A549 (cell line): Measurements from ENCODE around the gene RHBG. TPM values are rescaled to one million over a fixed set of nuclear protein-coding genes. Genes with fewer than 3 reads are reported as not detected.

ENCODE experiments used
- ATAC-seq, 2 experiments: fragments of 200-7000 bp in 1 of 2; fragments of >200 bp in 1 of 2; cut with Nextera tagmentation in 1 of 2; cut with Tn5 transposase in 1 of 2; 3 replicates each; pipeline versions ENCODE4 v1.8.0 to v1.9.1; 2018 to 2020; ENCODE audit warnings: mild to moderate bottlenecking in 1 of 2, moderate library complexity in 1 of 2
- CTCF ChIA-PET: fragments of 300-600 bp; sonication (Branson Sonifier 250); formaldehyde crosslinking; extraction: SDS; loops from one replicate; lab custom pipeline; 2021; ENCODE audit warnings: antibody characterized with exemption, inconsistent platforms; lab: Yijun Ruan, JAX
- POLR2A ChIA-PET: fragments of 350-600 bp; formaldehyde crosslinking; extraction: SDS; loops from one replicate; lab custom pipeline; 2021; ENCODE audit warnings: antibody characterized with exemption, inconsistent platforms; lab: Yijun Ruan, JAX
- DNase-seq, 2 experiments: peaks; one replicate each; pipeline versions ENCODE4 v3.0.0 to v3.0.0-alpha.2; 2011 to 2016; ENCODE audit warnings: low read depth in 1 of 2, low spot score in 1 of 2
- FAIRE-seq: peaks from 2 replicates; lab custom pipeline; 2011; peaks lifted over from hg19 to GRCh38; lab: Jason Lieb, UNC
- H3K27ac ChIP-seq, 2 experiments: fragments of >200 bp; sonication (Bioruptor Twin); formaldehyde crosslinking; 3 replicates each; pipeline ENCODE4 v1.5.1; 2016 to 2017
- H3K4me1 ChIP-seq: fragments of >200 bp; sonication (Bioruptor Twin); formaldehyde crosslinking; 3 replicates; pipeline ENCODE4 v1.6.1; 2016
- H3K4me2 ChIP-seq: fragments of >200 bp; sonication (Bioruptor Twin); formaldehyde crosslinking; 3 replicates; pipeline ENCODE4 v1.6.1; 2016
- H3K4me3 ChIP-seq: fragments of >200 bp; sonication (Bioruptor Twin); formaldehyde crosslinking; 3 replicates; pipeline ENCODE4 v1.5.1; 2016
- H3K9me3 ChIP-seq: fragments of >200 bp; sonication (Bioruptor Twin); formaldehyde crosslinking; 3 replicates; pipeline ENCODE4 v1.6.1; 2016
- CEBPB ChIP-seq, 2 experiments: fragments of >200 bp in 1 of 2; sonication (Bioruptor Twin) in 1 of 2; formaldehyde crosslinking in 1 of 2; IDR thresholded peaks; 2 replicates each; pipeline ENCODE4 v1.6.1; 2012 to 2016
- EHF ChIP-seq: fragments of 250-450 bp; sonication (Bioruptor Pico); IDR thresholded peaks from 2 replicates; pipeline ENCODE4 v1.5.0; 2020; ENCODE audit warnings: mild to moderate bottlenecking
- FOSB ChIP-seq: fragments of 250-450 bp; sonication (Bioruptor Pico); IDR thresholded peaks from 2 replicates; pipeline ENCODE4 v1.5.0; 2020; ENCODE audit warnings: mild to moderate bottlenecking, moderate library complexity
- FOSL2 ChIP-seq, 2 experiments: fragments of 450-650 bp in 1 of 2; fragments of >200 bp in 1 of 2; sonication (Bioruptor Twin) in 1 of 2; formaldehyde crosslinking; IDR thresholded peaks; 2 replicates each; pipeline versions ENCODE4 v1.5.0 to v1.6.1; 2016 to 2020; ENCODE audit warnings: mild to moderate bottlenecking in 1 of 2, moderate library complexity in 1 of 2
- GATA3 ChIP-seq: IDR thresholded peaks from 2 replicates; pipeline ENCODE4 v1.6.1; 2012; ENCODE audit warnings: borderline replicate concordance
- HEYL ChIP-seq: fragments of 250-450 bp; sonication (Bioruptor Pico); IDR thresholded peaks from 2 replicates; pipeline ENCODE4 v1.8.0; 2021; ENCODE audit warnings: mild to moderate bottlenecking, moderate library complexity
- JUN ChIP-seq, 2 experiments: fragments of >200 bp; sonication (Bioruptor Twin); formaldehyde crosslinking; IDR thresholded peaks; 2 replicates in 1 of 2; 3 replicates in 1 of 2; pipeline ENCODE4 v1.6.1; 2016 to 2017
- MAFK ChIP-seq: fragments of 450-650 bp; IDR thresholded peaks from 2 replicates; pipeline ENCODE4 v1.6.1; 2014; ENCODE audit not compliant: partially characterized antibody
- MAZ ChIP-seq: fragments of 150-350 bp; IDR thresholded peaks from 2 replicates; pipeline ENCODE4 v1.6.1; 2014; ENCODE audit warnings: antibody characterized with exemption, low read depth, low read length, borderline replicate concordance
- MYC ChIP-seq: IDR thresholded peaks from 2 replicates; pipeline ENCODE4 v1.6.1; 2012; ENCODE audit warnings: mild to moderate bottlenecking, inconsistent platforms, low read length, improper control_type of control experiment, borderline replicate concordance
- NR3C1 ChIP-seq: fragments of >200 bp; sonication (Bioruptor Twin); formaldehyde crosslinking; IDR thresholded peaks from 3 replicates; pipeline ENCODE4 v1.6.1; 2017
- PHF8 ChIP-seq: fragments of 200-600 bp; sonication (generic); IDR thresholded peaks from 2 replicates; pipeline ENCODE4 v1.6.1; 2016; ENCODE audit warnings: low read depth, mild to moderate bottlenecking, antibody characterized with exemption, moderate library complexity, borderline replicate concordance
- POLR2A ChIP-seq: IDR thresholded peaks from 2 replicates; pipeline ENCODE4 v1.6.1; 2012; ENCODE audit warnings: mild to moderate bottlenecking, low read length
- RARB ChIP-seq: fragments of 250-450 bp; sonication (Bioruptor Pico); IDR thresholded peaks from 2 replicates; pipeline ENCODE4 v1.8.0; 2021; ENCODE audit warnings: mild to moderate bottlenecking, moderate library complexity
- RCOR1 ChIP-seq: fragments of 150-350 bp; IDR thresholded peaks from 2 replicates; pipeline ENCODE4 v1.6.1; 2014; ENCODE audit warnings: antibody characterized with exemption, low read length, low read depth
- TP53 ChIP-seq: fragments of 250-450 bp; sonication (Bioruptor Pico); IDR thresholded peaks from 2 replicates; pipeline ENCODE4 v1.5.0; 2021; ENCODE audit warnings: mild to moderate bottlenecking, moderate library complexity
- ZC3H11A ChIP-seq: fragments of 450-650 bp; IDR thresholded peaks from 2 replicates; pipeline ENCODE4 v1.6.1; 2014; ENCODE audit warnings: antibody characterized with exemption, mild to moderate bottlenecking
- ZFP36 ChIP-seq: fragments of 450-650 bp; IDR thresholded peaks from 2 replicates; pipeline ENCODE4 v1.6.1; 2014; ENCODE audit warnings: borderline replicate concordance; ENCODE audit not compliant: partially characterized antibody
- ZSCAN20 ChIP-seq: fragments of 250-450 bp; sonication (Bioruptor Pico); IDR thresholded peaks from 2 replicates; pipeline ENCODE4 v1.8.0; 2022; ENCODE audit warnings: mild to moderate bottlenecking, moderate library complexity
- WGBS: methylation state at CpG from one replicate; pipeline ENCODE4 v1.1.6; 2017; ENCODE audit errors: missing lambda C conversion rate; 5-methylcytosine and 5-hydroxymethylcytosine counted together
- polyA plus RNA-seq, 4 experiments: library from polyadenylated mRNA; depleted of rRNA in 3 of 4; stranded (reverse); fragments of >200 nt; fragmentation: RNase III in 1 of 4; extraction: RNeasy Plus Mini Kit Qiagen cat#74134 plus additional on column Dnase treatment in 1 of 4; gene quantifications; 2 replicates in 3 of 4; 3 replicates in 1 of 4; pipeline ENCODE4 v1.2.3, GENCODE V29; 2011 to 2017
- TF ChIP-seq, protein P1 (sequence below): fragments of 250-450 bp; sonication (Bioruptor Pico); IDR thresholded peaks from 2 replicates; pipeline ENCODE4 v1.5.0; 2020; ENCODE audit warnings: low read depth, mild to moderate bottlenecking, moderate library complexity
- TF ChIP-seq, protein P2 (sequence below): fragments of >200 bp; sonication (Bioruptor Twin); formaldehyde crosslinking; IDR thresholded peaks from 3 replicates; pipeline ENCODE4 v1.5.1; 2016
- TF ChIP-seq, protein P3 (sequence below): fragments of >200 bp; sonication (Bioruptor Twin); formaldehyde crosslinking; IDR thresholded peaks from 2 replicates; pipeline ENCODE4 v1.6.1; 2016
- TF ChIP-seq, protein P4 (sequence below): fragments of 200-600 bp; sonication (generic); IDR thresholded peaks from 2 replicates; pipeline ENCODE4 v1.6.1; 2016; ENCODE audit warnings: antibody characterized with exemption, mild to moderate bottlenecking, moderate library complexity

Gene RHBG
- polyA plus RNA-seq, 2 of the 4 experiments (the other 2 are of a cell fraction), result 0.06 TPM; not detected in 1

DNA sequence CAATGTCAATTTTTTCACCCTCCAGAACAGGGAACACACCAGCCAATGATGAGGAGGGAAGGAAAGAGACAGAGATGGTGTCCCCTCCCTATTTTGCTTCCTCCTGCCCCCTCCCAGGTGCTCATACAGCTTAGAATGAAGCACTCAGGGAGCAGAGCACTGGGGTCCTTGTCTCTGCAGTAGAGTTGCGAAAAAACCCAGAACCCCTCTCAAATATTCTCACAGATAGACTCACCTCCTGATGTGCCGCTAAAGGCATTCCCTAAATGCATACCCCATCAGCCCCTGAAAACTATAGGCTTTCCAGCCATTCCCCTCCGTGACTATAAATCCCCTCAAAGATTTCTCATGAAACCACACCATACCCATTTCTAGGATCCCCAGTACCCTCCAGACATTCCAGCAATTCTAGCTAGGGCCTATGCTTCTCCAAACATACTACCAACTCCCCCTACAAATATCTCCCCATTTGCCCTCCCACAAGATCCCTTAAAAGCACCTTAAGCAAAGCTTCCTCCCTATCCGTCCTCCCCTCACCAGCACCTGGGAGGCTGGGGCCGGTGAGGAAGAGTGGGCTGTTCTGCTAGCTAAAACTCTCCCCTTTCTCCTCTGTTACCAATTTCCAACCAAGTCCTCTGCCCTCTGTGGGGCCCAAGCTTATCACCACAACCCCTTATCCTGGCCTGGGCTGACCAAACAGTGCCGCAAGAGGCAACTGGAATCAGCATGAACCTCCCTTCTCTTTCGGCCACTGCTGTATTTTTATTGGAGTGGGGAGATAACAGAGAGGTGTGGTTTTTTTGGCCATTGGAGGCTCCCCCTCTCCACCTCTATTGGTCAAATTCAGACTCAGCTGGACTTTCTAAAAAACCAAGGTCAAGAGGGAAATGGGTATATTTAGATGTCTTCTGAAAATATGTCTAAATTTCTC lies 54.7 kb downstream of the RHBG start (continued):
- TF ChIP-seq ZC3H11A, result no peak
- no peak for TF ChIP-seq MAFK
- TF ChIP-seq, all 56 proteins: peak for 0

DNA sequence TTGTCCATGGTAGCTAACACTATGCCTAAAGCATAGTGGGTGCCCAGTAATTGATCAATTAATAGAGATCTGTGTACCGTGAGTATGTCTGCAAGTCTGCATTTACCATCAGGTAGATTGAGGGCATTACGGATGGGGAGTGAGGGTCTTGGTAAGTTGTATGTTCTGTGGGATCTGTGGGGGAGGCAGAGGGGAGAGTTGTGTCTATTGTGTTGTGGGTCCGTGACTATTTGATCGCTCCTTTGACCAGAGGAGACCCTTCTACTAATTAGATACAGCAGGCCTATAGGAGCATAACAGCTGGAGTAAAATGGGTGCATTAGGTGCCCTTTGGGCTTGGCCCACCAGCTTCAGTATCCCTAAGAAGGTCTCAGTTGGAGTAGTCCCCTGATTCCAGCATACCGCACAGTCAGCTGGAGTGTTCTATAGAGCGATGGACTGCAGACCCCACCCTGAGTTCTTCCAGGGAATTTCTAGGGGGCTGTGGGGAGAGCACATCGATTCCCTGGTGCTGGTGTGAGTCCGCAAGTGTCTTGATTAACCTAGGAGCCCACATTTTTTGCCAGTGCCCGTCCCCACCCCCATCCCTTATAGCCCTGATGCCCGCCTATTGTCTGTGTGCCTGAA lies 55.9 kb downstream of the RHBG start:
- ChIA-PET POLR2A (no interaction called here), CTCF (interaction anchor here (0.7 to 3.9 kb wide), 9 partner anchors 10 to 235 kb away, joined by 3 to 29 read pairs (median 10); no protein-coding TSS in a partner anchor)
- Histone ChIP-seq H3K4me3 (no peak overlapping the region), H3K4me2 (no peak overlapping the region), H3K4me1 (peaks cover 6% of the 10 kb centered on the region)
- DNase-seq, result no peak
- 59% methylated on average over 10 of the region's 10 CpGs for WGBS
- no peak for TF ChIP-seq EHF (CRISPR knock-in tag)
- no peak for TF ChIP-seq FOSL2 (IDR thresholded peaks at IDR 0.05)
- no peak for TF ChIP-seq FOSL2 (CRISPR knock-in tag; IDR thresholded peaks at IDR 0.05)
- no peak for TF ChIP-seq GATA3
- TF ChIP-seq NR3C1, result no peak
- TF ChIP-seq TP53 (CRISPR knock-in tag), result no peak
- no peak for TF ChIP-seq RARB (CRISPR knock-in tag)
- TF ChIP-seq, all 56 proteins: peak for 0
- ATAC-seq, result no peak
- Histone ChIP-seq H3K9me3 (no peaks in the 10 kb centered on the region), H3K27ac (no peak overlapping the region)
- FAIRE-seq, result no peak

DNA sequence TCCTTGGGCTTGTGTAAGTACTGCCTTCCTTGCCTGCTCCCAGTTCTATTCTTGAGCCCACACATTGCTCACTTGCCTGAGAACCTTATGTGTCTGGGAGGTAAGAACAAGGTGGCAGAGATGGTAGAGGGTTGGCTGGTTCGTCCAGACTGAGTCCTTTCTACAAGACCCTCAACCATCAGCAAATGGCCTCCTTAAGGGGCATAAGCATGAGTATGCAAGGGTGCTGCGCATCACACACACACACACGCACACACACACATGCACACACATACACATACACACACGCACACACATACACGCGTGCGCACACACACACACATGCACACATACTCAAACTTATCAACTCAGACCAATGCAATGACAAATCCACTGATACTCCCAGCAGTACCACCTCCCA lies 56.9 kb downstream of the RHBG start:
- TF ChIP-seq PHF8 (no peak), MAZ (no peak), ZFP36 (no peak), FOSB (CRISPR knock-in tag) (no peak), CEBPB (IDR thresholded peaks at IDR 0.05) (no peak), POLR2A (no peak), HEYL (CRISPR knock-in tag) (no peak), JUN (IDR thresholded peaks at IDR 0.05) (no peak), RARB (CRISPR knock-in tag) (no peak), MYC (no peak), RCOR1 (no peak), GATA3 (no peak), ZSCAN20 (no peak)
- TF ChIP-seq, protein P1, sequence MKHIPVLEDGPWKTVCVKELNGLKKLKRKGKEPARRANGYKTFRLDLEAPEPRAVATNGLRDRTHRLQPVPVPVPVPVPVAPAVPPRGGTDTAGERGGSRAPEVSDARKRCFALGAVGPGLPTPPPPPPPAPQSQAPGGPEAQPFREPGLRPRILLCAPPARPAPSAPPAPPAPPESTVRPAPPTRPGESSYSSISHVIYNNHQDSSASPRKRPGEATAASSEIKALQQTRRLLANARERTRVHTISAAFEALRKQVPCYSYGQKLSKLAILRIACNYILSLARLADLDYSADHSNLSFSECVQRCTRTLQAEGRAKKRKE, result no peak
- TF ChIP-seq, protein P2, sequence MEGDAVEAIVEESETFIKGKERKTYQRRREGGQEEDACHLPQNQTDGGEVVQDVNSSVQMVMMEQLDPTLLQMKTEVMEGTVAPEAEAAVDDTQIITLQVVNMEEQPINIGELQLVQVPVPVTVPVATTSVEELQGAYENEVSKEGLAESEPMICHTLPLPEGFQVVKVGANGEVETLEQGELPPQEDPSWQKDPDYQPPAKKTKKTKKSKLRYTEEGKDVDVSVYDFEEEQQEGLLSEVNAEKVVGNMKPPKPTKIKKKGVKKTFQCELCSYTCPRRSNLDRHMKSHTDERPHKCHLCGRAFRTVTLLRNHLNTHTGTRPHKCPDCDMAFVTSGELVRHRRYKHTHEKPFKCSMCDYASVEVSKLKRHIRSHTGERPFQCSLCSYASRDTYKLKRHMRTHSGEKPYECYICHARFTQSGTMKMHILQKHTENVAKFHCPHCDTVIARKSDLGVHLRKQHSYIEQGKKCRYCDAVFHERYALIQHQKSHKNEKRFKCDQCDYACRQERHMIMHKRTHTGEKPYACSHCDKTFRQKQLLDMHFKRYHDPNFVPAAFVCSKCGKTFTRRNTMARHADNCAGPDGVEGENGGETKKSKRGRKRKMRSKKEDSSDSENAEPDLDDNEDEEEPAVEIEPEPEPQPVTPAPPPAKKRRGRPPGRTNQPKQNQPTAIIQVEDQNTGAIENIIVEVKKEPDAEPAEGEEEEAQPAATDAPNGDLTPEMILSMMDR, result no peak
- TF ChIP-seq, protein P3, sequence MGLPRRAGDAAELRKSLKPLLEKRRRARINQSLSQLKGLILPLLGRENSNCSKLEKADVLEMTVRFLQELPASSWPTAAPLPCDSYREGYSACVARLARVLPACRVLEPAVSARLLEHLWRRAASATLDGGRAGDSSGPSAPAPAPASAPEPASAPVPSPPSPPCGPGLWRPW, result no peak
- TF ChIP-seq, protein P4, sequence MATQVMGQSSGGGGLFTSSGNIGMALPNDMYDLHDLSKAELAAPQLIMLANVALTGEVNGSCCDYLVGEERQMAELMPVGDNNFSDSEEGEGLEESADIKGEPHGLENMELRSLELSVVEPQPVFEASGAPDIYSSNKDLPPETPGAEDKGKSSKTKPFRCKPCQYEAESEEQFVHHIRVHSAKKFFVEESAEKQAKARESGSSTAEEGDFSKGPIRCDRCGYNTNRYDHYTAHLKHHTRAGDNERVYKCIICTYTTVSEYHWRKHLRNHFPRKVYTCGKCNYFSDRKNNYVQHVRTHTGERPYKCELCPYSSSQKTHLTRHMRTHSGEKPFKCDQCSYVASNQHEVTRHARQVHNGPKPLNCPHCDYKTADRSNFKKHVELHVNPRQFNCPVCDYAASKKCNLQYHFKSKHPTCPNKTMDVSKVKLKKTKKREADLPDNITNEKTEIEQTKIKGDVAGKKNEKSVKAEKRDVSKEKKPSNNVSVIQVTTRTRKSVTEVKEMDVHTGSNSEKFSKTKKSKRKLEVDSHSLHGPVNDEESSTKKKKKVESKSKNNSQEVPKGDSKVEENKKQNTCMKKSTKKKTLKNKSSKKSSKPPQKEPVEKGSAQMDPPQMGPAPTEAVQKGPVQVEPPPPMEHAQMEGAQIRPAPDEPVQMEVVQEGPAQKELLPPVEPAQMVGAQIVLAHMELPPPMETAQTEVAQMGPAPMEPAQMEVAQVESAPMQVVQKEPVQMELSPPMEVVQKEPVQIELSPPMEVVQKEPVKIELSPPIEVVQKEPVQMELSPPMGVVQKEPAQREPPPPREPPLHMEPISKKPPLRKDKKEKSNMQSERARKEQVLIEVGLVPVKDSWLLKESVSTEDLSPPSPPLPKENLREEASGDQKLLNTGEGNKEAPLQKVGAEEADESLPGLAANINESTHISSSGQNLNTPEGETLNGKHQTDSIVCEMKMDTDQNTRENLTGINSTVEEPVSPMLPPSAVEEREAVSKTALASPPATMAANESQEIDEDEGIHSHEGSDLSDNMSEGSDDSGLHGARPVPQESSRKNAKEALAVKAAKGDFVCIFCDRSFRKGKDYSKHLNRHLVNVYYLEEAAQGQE, result no peak
- H3K27ac ChIP-seq, result no peak overlapping the region
- POLR2A ChIA-PET, result no interaction called here
- no peaks in the 10 kb centered on the region for H3K9me3 ChIP-seq
- FAIRE-seq (no peak), DNase-seq (no peak), ATAC-seq (no peak)
- H3K4me1 ChIP-seq, result peaks cover 5% of the 10 kb centered on the region
- no peak overlapping the region for H3K4me3 ChIP-seq
- 64% methylated on average over 7 of the region's 7 CpGs for WGBS
- H3K4me2 ChIP-seq, result no peak overlapping the region
- CTCF ChIA-PET, result interaction anchor here (1.2 to 3.4 kb wide), 5 partner anchors 15 to 43 kb away, joined by 3 to 25 read pairs (median 11); no protein-coding TSS in a partner anchor
